ENCODE measurements around the gene BRI3. TPM values are rescaled to one million over a fixed set of nuclear protein-coding genes. Genes with fewer than 3 reads are reported as not detected.
A peak's percentile ranks its signal among the peaks of the same experiment; 100 is the strongest.

The BRI3 gene
- total and polyA plus RNA-seq, 2 of the 8 experiments (the other 6 are each of a cell fraction or from before 2014, with no cell fraction given), result 77.5 to 93.4 TPM

DNA sequence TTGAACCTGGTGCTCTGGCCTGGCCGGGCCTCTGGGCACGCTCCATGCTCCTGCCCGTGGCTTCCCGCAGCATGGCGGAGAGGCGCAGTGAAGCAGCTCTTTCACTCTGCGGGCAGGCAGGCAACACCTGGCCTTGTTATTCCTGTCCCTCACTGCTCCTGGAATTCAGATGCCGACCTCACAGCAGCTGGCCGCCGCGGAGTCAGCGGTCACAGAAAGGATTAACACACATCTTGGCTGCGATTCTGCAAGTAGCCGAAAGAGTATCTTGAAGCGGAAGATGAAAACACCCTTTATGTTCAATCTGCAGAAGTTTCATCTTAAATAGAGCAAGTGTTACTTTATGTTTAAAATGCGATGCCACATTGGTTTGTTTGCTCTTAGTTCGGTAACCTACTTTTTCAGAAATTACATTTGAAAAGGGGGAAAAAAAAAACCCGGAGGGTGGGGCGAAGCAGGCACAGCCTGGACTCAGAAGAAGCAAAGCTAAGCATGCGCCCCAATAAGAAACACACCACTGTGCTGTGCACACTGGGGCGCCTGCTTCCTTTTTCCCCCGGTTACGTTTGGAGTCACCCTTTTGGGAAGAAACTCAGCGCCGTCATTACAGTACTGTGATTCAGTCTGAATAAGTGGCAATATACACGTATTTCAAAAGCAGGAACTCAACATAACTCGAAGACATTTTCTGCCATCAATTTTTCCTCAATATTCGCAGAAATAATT, 42.3 kb downstream of the BRI3 start:
- H3K4me1 ChIP-seq (replicated peaks in 1 of 4; ENCODE audit: control insufficient read depth in 3 of 4, insufficient read depth in 4 of 4, low read length in 3 of 4), result peaks cover 4 to 17% (median 10%) of the 10 kb centered on the region in 4 experiments
- H3K4me2 ChIP-seq (ENCODE audit: insufficient read depth in 1 of 2, low read depth in 2 of 2, low read length in 2 of 2), result peak overlapping the region; percentile 59 to 83
- H3K56ac ChIP-seq (replicated peaks; ENCODE audit: insufficient read length, low read depth, low read length), result no peak overlapping the region
- H2AK5ac ChIP-seq (ENCODE audit: low read depth, low read length), result no peak overlapping the region
- no peaks in the 10 kb centered on the region for H3K27me3 ChIP-seq (replicated peaks in 1 of 4; ENCODE audit: control insufficient read depth in 3 of 4, extremely low read depth in 1 of 4, insufficient read depth in 3 of 4, low read length in 3 of 4)
- H2BK20ac ChIP-seq (ENCODE audit: low read length), result no peak overlapping the region
- H2BK15ac ChIP-seq (ENCODE audit: low read length), result no peak overlapping the region
- POLR2A ChIA-PET (ENCODE audit: partially characterized antibody), result interaction anchor here (0.6 to 2.6 kb wide), 7 partner anchors 10 to 259 kb away, joined by 3 to 16 read pairs (median 4); partner anchors contain the start of gene BAIAP2L1
- H3K23ac ChIP-seq (ENCODE audit: insufficient read length), result no peak overlapping the region
- peak overlapping the region; percentile 41; the same call in 1 of the 2 replicates for H3K18ac ChIP-seq (ENCODE audit: extremely low read depth, low read length)
- WGBS, 2 experiments (ENCODE audit: extremely low coverage in 1 of 2, insufficient coverage in 1 of 2, insufficient read length in 1 of 2, insufficient replicate concordance in 2 of 2, low coverage in 1 of 2, low lambda C conversion rate in 2 of 2, missing lambda C conversion rate in 1 of 2), result 28% methylated on average over 28 of the region's 28 CpGs; no CpG with 5 or more reads in 1 of the 2 experiments
- peak overlapping the region; percentile 45 for H3K4ac ChIP-seq (replicated peaks; ENCODE audit: insufficient read length, low read depth, low read length)
- peak; percentile 33 to 71 for DNase-seq (ENCODE audit: low read depth in 1 of 2, low spot score in 2 of 2)
- H3K79me1 ChIP-seq (ENCODE audit: low read depth, low read length), result peaks cover 3% of the 10 kb centered on the region
- H3K4me3 ChIP-seq (ENCODE audit: extremely low read depth in 1 of 4, insufficient read depth in 2 of 4, low read depth in 3 of 4, low read length in 4 of 4), result peak overlapping the region in 2 of 4 experiments; percentile 9 to 49; a peak in 3 of 8 replicates
- peaks cover 0 to 48% of the 10 kb centered on the region in 2 experiments; a peak in 2 of 4 replicates for H3K79me2 ChIP-seq (ENCODE audit: control insufficient read depth in 1 of 2, insufficient read depth in 2 of 2, low read length in 2 of 2)
- CTCF ChIA-PET (ENCODE audit: partially characterized antibody), result interaction anchor here (0.8 to 6.9 kb wide), 9 partner anchors 10 to 82 kb away, joined by 3 to 48 read pairs (median 3); partner anchors contain the start of gene BAIAP2L1
- peak; percentile 55 for FAIRE-seq
- H3K9ac ChIP-seq (replicated peaks in 1 of 4; ENCODE audit: extremely low read depth in 1 of 4, low read depth in 3 of 4, low read length in 3 of 4), result peak overlapping the region in 3 of 4 experiments; percentile 34 to 49 (median 40); a peak in 5 of 7 replicates
- H4K5ac ChIP-seq (ENCODE audit: insufficient read length, low read depth, low read length), result peak overlapping the region; percentile 45
- H4K20me1 ChIP-seq (replicated peaks in 1 of 2; ENCODE audit: control insufficient read depth in 1 of 2, insufficient read depth in 2 of 2, low read length in 2 of 2), result peaks cover 4% of the 10 kb centered on the region in 2 experiments
- no peak overlapping the region for H4K8ac ChIP-seq (ENCODE audit: extremely low read depth, insufficient read depth, low read length)
- no peaks in the 10 kb centered on the region for H3K23me2 ChIP-seq (ENCODE audit: low read depth, low read length)
- peak overlapping the region; percentile 33 for H4K91ac ChIP-seq (replicated peaks; ENCODE audit: insufficient read length, low read length)
- no peak overlapping the region for H3K14ac ChIP-seq (ENCODE audit: insufficient read length)
- peak overlapping the region; percentile 15 for H2BK120ac ChIP-seq (replicated peaks; ENCODE audit: low read depth, low read length)
- H2BK5ac ChIP-seq (ENCODE audit: low read depth, low read length), result peak overlapping the region; percentile 28; the same call in 1 of the 2 replicates
- H3K36me3 ChIP-seq (ENCODE audit: control insufficient read depth in 2 of 4, insufficient read depth in 4 of 4, low read length in 3 of 4), result no peaks in the 10 kb centered on the region
- no peaks in the 10 kb centered on the region for H3K9me3 ChIP-seq (ENCODE audit: insufficient read depth in 2 of 2, low read depth in 1 of 2, low read length in 1 of 2)
- no peak overlapping the region for H2AFZ ChIP-seq (ENCODE audit: low read length)
- H2BK12ac ChIP-seq (ENCODE audit: low read depth, low read length), result no peak overlapping the region
- peak overlapping the region; percentile 57; the same call in 1 of the 2 replicates for H3K27ac ChIP-seq (ENCODE audit: low read depth, low read length)
- TF ChIP-seq SIN3A (conservative IDR thresholded peaks at IDR 0.05 in 1 of 2, IDR thresholded peaks at IDR 0.05 in 1 of 2; ENCODE audit: low read depth in 1 of 2, low read length in 2 of 2) (peak in 1 of 2 experiments; percentile 84; a peak in 1 of 4 replicates), BCL11A (IDR thresholded peaks at IDR 0.05; ENCODE audit: low read depth in 2 of 2, low read length in 2 of 2) (no peak), CHD2 (IDR thresholded peaks at IDR 0.05; ENCODE audit: low read length) (0 out of 2 replicates have a peak, but pooled peaks have one; percentile 30), CTBP2 (IDR thresholded peaks at IDR 0.05; ENCODE audit: borderline replicate concordance, insufficient read depth, insufficient read length, low read length) (peak; percentile 87), HDAC2 (IDR thresholded peaks at IDR 0.05; ENCODE audit: borderline replicate concordance in 1 of 2, low read depth in 2 of 2, low read length in 2 of 2) (peak in 1 of 2 experiments; percentile 71; a peak in 2 of 4 replicates), ZNF274 (IDR thresholded peaks at IDR 0.05; ENCODE audit: borderline replicate concordance, extremely low read depth, low read length) (no peak), RAD21 (IDR thresholded peaks at IDR 0.05 in 1 of 2, conservative IDR thresholded peaks at IDR 0.05 in 1 of 2; ENCODE audit: low read depth in 2 of 2, low read length in 2 of 2) (peak; percentile 18 to 21; a peak in 1 of 4 replicates), SIX5 (IDR thresholded peaks at IDR 0.05; ENCODE audit: low read depth, low read length) (no peak), TCF12 (IDR thresholded peaks at IDR 0.05; ENCODE audit: low read depth, low read length) (peak; percentile 98), KDM4A (IDR thresholded peaks at IDR 0.05; ENCODE audit: low read depth, low read length, severe bottlenecking) (no peak)
